ENCODE measurements around the gene MARF1.

MARF1 gene

GRCh38 chr16:15566095-15566494 is 76.9 kb downstream of the MARF1 start:
- H3K4me3 ChIP-seq (ENCODE audit: low read depth in 1 of 2, low read length in 2 of 2): no peak overlapping the region
- ATAC-seq (ENCODE audit: insufficient read depth, low read depth): no peak
- H3K4me1 ChIP-seq (ENCODE audit: insufficient read depth, low read length): no peaks in the 10 kb centered on the region

GRCh38 chr16:15564604-15565339 is 78.2 kb downstream of the MARF1 start:
- no peak overlapping the region for H3K4me2 ChIP-seq (ENCODE audit: insufficient read depth, low read length)
- ATAC-seq (ENCODE audit: insufficient read depth, low read depth): no peak
- no peaks in the 10 kb centered on the region for H3K27me3 ChIP-seq (ENCODE audit: insufficient read depth, low read length, poor library complexity)
- no peaks in the 10 kb centered on the region for H4K20me1 ChIP-seq (ENCODE audit: insufficient read depth, low read length)
- no peak for DNase-seq
- no peak overlapping the region for H3K27ac ChIP-seq (ENCODE audit: low read length)
- H3K9me3 ChIP-seq (ENCODE audit: insufficient read depth, low read length, severe bottlenecking): no peaks in the 10 kb centered on the region
- TF ChIP-seq CTCF (IDR thresholded peaks at IDR 0.05; ENCODE audit: borderline replicate concordance, extremely low read depth, low read length, poor library complexity, severe bottlenecking): no peak
- TF ChIP-seq EZH2 (IDR thresholded peaks at IDR 0.05; ENCODE audit: borderline replicate concordance, low read depth, low read length, severe bottlenecking): no peak
- H3K79me2 ChIP-seq (ENCODE audit: insufficient read depth, low read length): no peaks in the 10 kb centered on the region
- H3K4me1 ChIP-seq (ENCODE audit: insufficient read depth, low read length): no peaks in the 10 kb centered on the region
- no peak overlapping the region for H3K9ac ChIP-seq (ENCODE audit: low read depth, low read length)
- H3K4me3 ChIP-seq (ENCODE audit: low read depth in 1 of 2, low read length in 2 of 2): no peak overlapping the region
- no peak overlapping the region for H2AFZ ChIP-seq (ENCODE audit: low read depth, low read length)
- H3K36me3 ChIP-seq (ENCODE audit: insufficient read depth, low read length): no peaks in the 10 kb centered on the region

More at GRCh38 chr16:15566095-15566494, 76.9 kb downstream of the MARF1 start:
- Histone ChIP-seq H3K27me3 (ENCODE audit: insufficient read depth, low read length, poor library complexity) (no peaks in the 10 kb centered on the region), H3K9me3 (ENCODE audit: insufficient read depth, low read length, severe bottlenecking) (no peaks in the 10 kb centered on the region), H2AFZ (ENCODE audit: low read depth, low read length) (no peak overlapping the region), H3K9ac (ENCODE audit: low read depth, low read length) (no peak overlapping the region), H3K4me2 (ENCODE audit: insufficient read depth, low read length) (no peak overlapping the region), H3K79me2 (ENCODE audit: insufficient read depth, low read length) (no peaks in the 10 kb centered on the region), H3K27ac (ENCODE audit: low read length) (no peak overlapping the region), H3K36me3 (ENCODE audit: insufficient read depth, low read length) (no peaks in the 10 kb centered on the region), H4K20me1 (ENCODE audit: insufficient read depth, low read length) (no peaks in the 10 kb centered on the region)
- TF ChIP-seq EZH2 (IDR thresholded peaks at IDR 0.05; ENCODE audit: borderline replicate concordance, low read depth, low read length, severe bottlenecking) (no peak), CTCF (IDR thresholded peaks at IDR 0.05; ENCODE audit: borderline replicate concordance, extremely low read depth, low read length, poor library complexity, severe bottlenecking) (no peak)
- no peak for DNase-seq

- no peaks in the 10 kb centered on the region for H3K79me2 ChIP-seq (ENCODE audit: insufficient read depth, low read length)
- H3K36me3 ChIP-seq (ENCODE audit: insufficient read depth, low read length): no peaks in the 10 kb centered on the region
- TF ChIP-seq EZH2 (IDR thresholded peaks at IDR 0.05; ENCODE audit: borderline replicate concordance, low read depth, low read length, severe bottlenecking): no peak
- no peak overlapping the region for H2AFZ ChIP-seq (ENCODE audit: low read depth, low read length)
- H3K4me2 ChIP-seq (ENCODE audit: insufficient read depth, low read length): no peak overlapping the region
- no peak overlapping the region for H3K27ac ChIP-seq (ENCODE audit: low read length)
- no peaks in the 10 kb centered on the region for H3K4me1 ChIP-seq (ENCODE audit: insufficient read depth, low read length)
- H3K27me3 ChIP-seq (ENCODE audit: insufficient read depth, low read length, poor library complexity): no peaks in the 10 kb centered on the region
- no peak overlapping the region for H3K9ac ChIP-seq (ENCODE audit: low read depth, low read length)
- DNase-seq (no peak), ATAC-seq (ENCODE audit: insufficient read depth, low read depth) (no peak)
- no peak overlapping the region for H3K4me3 ChIP-seq (ENCODE audit: low read depth in 1 of 2, low read length in 2 of 2)
- no peaks in the 10 kb centered on the region for H4K20me1 ChIP-seq (ENCODE audit: insufficient read depth, low read length)
- H3K9me3 ChIP-seq (ENCODE audit: insufficient read depth, low read length, severe bottlenecking): no peaks in the 10 kb centered on the region
Observed at GRCh38 chr16:15559176-15559575, 83.8 kb downstream of the MARF1 start.

GRCh38 chr16:15557258-15557657 is 85.7 kb downstream of the MARF1 start:
- Histone ChIP-seq H2AFZ (ENCODE audit: low read depth, low read length) (no peak overlapping the region), H3K4me2 (ENCODE audit: insufficient read depth, low read length) (no peak overlapping the region), H3K4me3 (ENCODE audit: low read depth in 1 of 2, low read length in 2 of 2) (no peak overlapping the region), H3K9me3 (ENCODE audit: insufficient read depth, low read length, severe bottlenecking) (no peaks in the 10 kb centered on the region), H3K79me2 (ENCODE audit: insufficient read depth, low read length) (no peaks in the 10 kb centered on the region), H3K36me3 (ENCODE audit: insufficient read depth, low read length) (no peaks in the 10 kb centered on the region), H3K27ac (ENCODE audit: low read length) (no peak overlapping the region), H4K20me1 (ENCODE audit: insufficient read depth, low read length) (no peaks in the 10 kb centered on the region), H3K4me1 (ENCODE audit: insufficient read depth, low read length) (no peaks in the 10 kb centered on the region), H3K27me3 (ENCODE audit: insufficient read depth, low read length, poor library complexity) (no peaks in the 10 kb centered on the region), H3K9ac (ENCODE audit: low read depth, low read length) (no peak overlapping the region)
- ATAC-seq (ENCODE audit: insufficient read depth, low read depth) (no peak), DNase-seq (no peak)
- TF ChIP-seq CTCF (IDR thresholded peaks at IDR 0.05; ENCODE audit: borderline replicate concordance, extremely low read depth, low read length, poor library complexity, severe bottlenecking): no peak
- no peak for TF ChIP-seq EZH2 (IDR thresholded peaks at IDR 0.05; ENCODE audit: borderline replicate concordance, low read depth, low read length, severe bottlenecking)
